GM12878 (cell line): ENCODE measurements around the gene PHC1. TPM values are rescaled to one million over a fixed set of nuclear protein-coding genes. Genes with fewer than 3 reads are reported as not detected.

Experiments used
- ATAC-seq: fragments of 200-7000 bp; cut with Tn5 transposase; 3 replicates; pipeline ENCODE4 v1.9.1; 2020; ENCODE audit warnings: mild to moderate bottlenecking, moderate library complexity
- BruUV-seq: library from RNA; stranded (reverse); fragments of 400-500 nt; replicated peaks from 2 replicates; lab custom pipeline; 2021; lab: Mats Ljungman, UMichigan
- CTCF ChIA-PET: fragments of 300-600 bp; sonication (Branson Sonifier 250); formaldehyde crosslinking; extraction: SDS; loops from one replicate; lab custom pipeline; 2021; ENCODE audit warnings: inconsistent platforms; lab: Yijun Ruan, JAX
- POLR2A ChIA-PET: fragments of 350-600 bp; formaldehyde crosslinking; extraction: SDS; loops from one replicate; lab custom pipeline; 2021; ENCODE audit warnings: inconsistent platforms; lab: Charles Lee
- RAD21 ChIA-PET: fragments of 300-600 bp; sonication (Branson Sonifier 250); formaldehyde crosslinking; loops from one replicate; lab custom pipeline; 2023; ENCODE audit warnings: antibody characterized with exemption; ENCODE audit not compliant: unreplicated experiment; lab: Charles Lee
- SMC1A ChIA-PET: fragments of 300-600 bp; sonication (Branson Sonifier 250); formaldehyde crosslinking; loops from one replicate; lab custom pipeline; 2023; ENCODE audit not compliant: unreplicated experiment, uncharacterized antibody; lab: Charles Lee
- DNase-seq: peaks from one replicate; pipeline ENCODE4 v3.0.0-alpha.2; 2011; ENCODE audit warnings: low read depth, low spot score
- FAIRE-seq: peaks from 3 replicates; lab custom pipeline; 2011; peaks lifted over from hg19 to GRCh38; lab: Jason Lieb, UNC
- H2AFZ ChIP-seq: 2 replicates; pipeline ENCODE4 v1.6.0; 2011; ENCODE audit warnings: low read depth, low read length, control low read depth; ENCODE audit not compliant: control insufficient read depth
- H3K27ac ChIP-seq: 2 replicates; pipeline ENCODE4 v1.5.1; 2011; ENCODE audit warnings: control low read depth; ENCODE audit not compliant: control insufficient read depth, insufficient read depth
- H3K27me3 ChIP-seq, 2 experiments: replicated peaks in 1 of 2; 2 replicates each; pipeline versions ENCODE4 v1.6.0 to v1.6.1; 2011; ENCODE audit warnings: low read length in 1 of 2; ENCODE audit not compliant: control insufficient read depth in 2 of 2, insufficient read depth in 2 of 2
- H3K36me3 ChIP-seq, 2 experiments: 2 replicates each; pipeline ENCODE4 v1.5.1; 2011; ENCODE audit warnings: low read length in 1 of 2; ENCODE audit not compliant: control insufficient read depth in 2 of 2, insufficient read depth in 2 of 2
- H3K4me1 ChIP-seq: 2 replicates; pipeline ENCODE4 v1.6.1; 2011; ENCODE audit warnings: mild to moderate bottlenecking, low read length, moderate library complexity, mixed read lengths; ENCODE audit not compliant: control insufficient read depth, insufficient read depth
- H3K4me2 ChIP-seq: 2 replicates; pipeline ENCODE4 v1.6.0; 2011; ENCODE audit warnings: control low read depth; ENCODE audit not compliant: control insufficient read depth, insufficient read depth
- H3K4me3 ChIP-seq: fragments of 200-600 bp; sonication (generic); 2 replicates; pipeline ENCODE4 v1.5.1; 2016
- H3K79me2 ChIP-seq: 2 replicates; pipeline ENCODE4 v1.6.0; 2011; ENCODE audit warnings: low read length; ENCODE audit not compliant: control insufficient read depth, insufficient read depth
- H3K9ac ChIP-seq: 2 replicates; pipeline ENCODE4 v1.8.0; 2011; ENCODE audit warnings: low read length, control low read depth, mixed read lengths; ENCODE audit not compliant: control insufficient read depth, insufficient read depth
- H3K9me3 ChIP-seq: replicated peaks from 3 replicates; pipeline ENCODE4 v1.5.1; 2011; ENCODE audit warnings: mild to moderate bottlenecking, low read length; ENCODE audit not compliant: control insufficient read depth, insufficient read depth
- H4K20me1 ChIP-seq: 2 replicates; pipeline ENCODE4 v1.6.0; 2011; ENCODE audit not compliant: control insufficient read depth, insufficient read depth
- ATF2 ChIP-seq: IDR thresholded peaks from 2 replicates; pipeline ENCODE4 v1.6.1; 2012; ENCODE audit warnings: low read length, inconsistent platforms
- ATF3 ChIP-seq: IDR thresholded peaks from 2 replicates; pipeline ENCODE4 v1.6.1; 2011; ENCODE audit warnings: low read depth, mild to moderate bottlenecking, low read length, moderate library complexity, borderline replicate concordance; ENCODE audit errors: extremely low read depth
- BCL3 ChIP-seq: IDR thresholded peaks from 2 replicates; pipeline ENCODE4 v1.6.1; 2011; ENCODE audit warnings: borderline replicate concordance, low read depth, mild to moderate bottlenecking, moderate library complexity, low read length; ENCODE audit not compliant: insufficient read depth, poor library complexity, severe bottlenecking
- CREM ChIP-seq: IDR thresholded peaks from 2 replicates; pipeline ENCODE4 v1.6.1; 2014; ENCODE audit warnings: antibody characterized with exemption, low read depth
- JUNB ChIP-seq: IDR thresholded peaks from 2 replicates; pipeline ENCODE4 v1.6.1; 2016; ENCODE audit warnings: antibody characterized with exemption, mild to moderate bottlenecking
- JUND ChIP-seq: IDR thresholded peaks from 2 replicates; pipeline ENCODE4 v1.6.1; 2012; ENCODE audit warnings: low read depth, mild to moderate bottlenecking, low read length, improper control_type of control experiment, moderate library complexity
- NBN ChIP-seq: fragments of 450-650 bp; IDR thresholded peaks from 2 replicates; pipeline ENCODE4 v1.6.1; 2016
- PAX8 ChIP-seq: fragments of 450-650 bp; IDR thresholded peaks from 2 replicates; pipeline ENCODE4 v1.6.1; 2017; ENCODE audit warnings: mild to moderate bottlenecking, moderate library complexity
- PRDM15 ChIP-seq: fragments of 450-650 bp; formaldehyde crosslinking; IDR thresholded peaks from 2 replicates; pipeline ENCODE4 v1.4.0; 2020; ENCODE audit warnings: mild to moderate bottlenecking, moderate library complexity
- RAD51 ChIP-seq: fragments of 450-650 bp; IDR thresholded peaks from 2 replicates; pipeline ENCODE4 v1.6.1; 2016; ENCODE audit warnings: moderate library complexity, mild to moderate bottlenecking, inconsistent platforms
- SMARCA5 ChIP-seq: fragments of 450-650 bp; IDR thresholded peaks from 2 replicates; pipeline ENCODE4 v1.6.1; 2017; ENCODE audit warnings: mild to moderate bottlenecking
- STAT3 ChIP-seq: IDR thresholded peaks from 2 replicates; pipeline ENCODE4 v1.6.1; 2011; ENCODE audit warnings: low read depth, low read length, improper control_type of control experiment
- WRNIP1 ChIP-seq: IDR thresholded peaks from 2 replicates; pipeline ENCODE4 v1.6.1; 2011; ENCODE audit warnings: low read depth, low read length, improper control_type of control experiment, borderline replicate concordance
- ZBTB33 ChIP-seq: fragments of 450-650 bp; IDR thresholded peaks from 2 replicates; pipeline ENCODE4 v1.6.1; 2017; ENCODE audit warnings: mild to moderate bottlenecking
- ZNF207 ChIP-seq: fragments of 450-650 bp; IDR thresholded peaks from 2 replicates; pipeline ENCODE4 v1.6.1; 2014; ENCODE audit warnings: antibody characterized with exemption, mild to moderate bottlenecking, borderline replicate concordance
- ZNF24 ChIP-seq: fragments of 450-650 bp; IDR thresholded peaks from 2 replicates; pipeline ENCODE4 v1.6.1; 2017; ENCODE audit warnings: antibody characterized with exemption, mild to moderate bottlenecking
- WGBS: methylation state at CpG from one replicate; pipeline ENCODE4 v1.1.6; 2016; ENCODE audit warnings: low lambda C conversion rate; ENCODE audit not compliant: insufficient replicate concordance, insufficient coverage; ENCODE audit errors: missing lambda C conversion rate; 5-methylcytosine and 5-hydroxymethylcytosine counted together
- in situ Hi-C: fragments of 300-500 bp; cut with MboI; formaldehyde crosslinking; loops from 9 replicates; pipeline ENCODE4 v1.14.3; 2018; ENCODE audit warnings: mixed read lengths
- intact Hi-C: fragments of 100-400 bp; cut with micrococcal nuclease; formaldehyde crosslinking; loops from one replicate; pipeline ENCODE4 v1.14.2; 2022; ENCODE audit not compliant: unreplicated experiment
- polyA plus RNA-seq, 11 experiments: library from polyadenylated mRNA; depleted of rRNA in 4 of 11; unstranded in 6 of 11; stranded (reverse) in 5 of 11; fragments of >200 nt; fragmentation: Nextera tagmentation in 4 of 11; fragmentation: Illumina TruSeq in 1 of 11; extraction: Ambion mirVana in 4 of 11; extraction: Trizol in 1 of 11; gene quantifications; 1 replicate in 1 of 11; 2 replicates in 10 of 11; pipeline versions ENCODE4 v1.2.1 to v1.2.3, GENCODE V29; 2011 to 2016; ENCODE audit warnings: inconsistent platforms in 2 of 11, missing spikeins in 2 of 11, low read depth in 1 of 11
- total RNA-seq, 4 experiments: library from RNA; depleted of rRNA in 3 of 4; stranded (reverse); fragments of >200 nt in 3 of 4; fragmentation: Illumina TruSeq in 1 of 4; extraction: Trizol in 1 of 4; gene quantifications; 2 replicates each; pipeline versions ENCODE4 v1.2.1 to v1.2.3, GENCODE V29; 2013 to 2021

Gene PHC1
- total and polyA plus RNA-seq, 10 of the 15 experiments (the other 5 are each of a cell fraction or from before 2014, with no cell fraction given): 0.50 to 16.3 (median 2.1) TPM

- TF ChIP-seq BCL3: no peak
Measured at GRCh38 chr12:8956772-8957171, 42.5 kb downstream of the PHC1 start (continued).

GRCh38 chr12:8957561-8957960 lies 43.3 kb downstream of the PHC1 start:
- ATAC-seq (no peak), FAIRE-seq (no peak), DNase-seq (no peak)
- H3K79me2 ChIP-seq: no peaks in the 10 kb centered on the region
- intact Hi-C loops: no loop called here
- H3K4me2 ChIP-seq: no peak overlapping the region
- no peak overlapping the region for H3K27ac ChIP-seq
- RAD21 ChIA-PET: no interaction called here
- POLR2A ChIA-PET: no interaction called here
- H3K36me3 ChIP-seq: no peaks in the 10 kb centered on the region
- H3K9ac ChIP-seq: no peak overlapping the region
- H2AFZ ChIP-seq: no peak overlapping the region
- BruUV-seq: no TSS peak
- CTCF ChIA-PET: no interaction called here
- SMC1A ChIA-PET: no interaction called here
- H3K27me3 ChIP-seq: no peaks in the 10 kb centered on the region
- no peak overlapping the region for H3K4me3 ChIP-seq
- no peaks in the 10 kb centered on the region for H3K4me1 ChIP-seq
- in situ Hi-C loops: no loop called here
- no peaks in the 10 kb centered on the region for H4K20me1 ChIP-seq
- no peaks in the 10 kb centered on the region; the same call in 2 of the 3 replicates for H3K9me3 ChIP-seq
- WGBS: 82% methylated on average over 4 of the region's 4 CpGs
- no peak for TF ChIP-seq WRNIP1
- TF ChIP-seq ZBTB33: no peak
- no peak for TF ChIP-seq JUNB
- no peak for TF ChIP-seq STAT3
- no peak for TF ChIP-seq SMARCA5
- no peak for TF ChIP-seq JUND
- TF ChIP-seq PAX8: no peak
- no peak for TF ChIP-seq CREM
- TF ChIP-seq ATF2: no peak
- no peak for TF ChIP-seq RAD51
- TF ChIP-seq NBN: no peak
- TF ChIP-seq ZNF24: no peak
- no peak for TF ChIP-seq ATF3
- TF ChIP-seq PRDM15: no peak
- TF ChIP-seq ZNF207: no peak
